IMR-90 (cell line): ENCODE data around the gene ENOX1.
A peak's percentile ranks its signal among the peaks of the same experiment; 100 is the strongest.

Experiments
- BHLHE40 ChIP-seq: fragments of 150-350 bp; IDR thresholded peaks from 2 replicates; pipeline ENCODE4 v1.6.1; 2016; ENCODE audit warnings: mild to moderate bottlenecking, low read depth, low read length
- CEBPB ChIP-seq: IDR thresholded peaks from 2 replicates; pipeline ENCODE4 v1.6.1; 2012; ENCODE audit warnings: low read depth, low read length, improper control_type of control experiment
- CHD1 ChIP-seq: IDR thresholded peaks from 2 replicates; pipeline ENCODE4 v1.6.1; 2012; ENCODE audit warnings: low read depth, low read length, improper control_type of control experiment
- CTCF ChIP-seq: conservative IDR thresholded peaks from 2 replicates; pipeline ENCODE4 v1.5.1; 2012; ENCODE audit warnings: mild to moderate bottlenecking, low read depth, low read length, improper control_type of control experiment
- FOS ChIP-seq: fragments of 150-350 bp; IDR thresholded peaks from 2 replicates; pipeline ENCODE4 v1.6.1; 2016; ENCODE audit warnings: low read depth, low read length
- MAFK ChIP-seq: IDR thresholded peaks from 2 replicates; pipeline ENCODE4 v1.6.1; 2012; ENCODE audit warnings: low read depth, low read length, improper control_type of control experiment
- MXI1 ChIP-seq: IDR thresholded peaks from 2 replicates; pipeline ENCODE4 v1.6.1; 2012; ENCODE audit warnings: low read depth, mild to moderate bottlenecking, low read length, moderate library complexity, borderline replicate concordance
- NFE2L2 ChIP-seq: fragments of 150-350 bp; IDR thresholded peaks from 2 replicates; pipeline ENCODE4 v1.6.1; 2016; ENCODE audit warnings: low read depth, mild to moderate bottlenecking, low read length
- POLR2A ChIP-seq: IDR thresholded peaks from 2 replicates; pipeline ENCODE4 v1.6.1; 2012; ENCODE audit warnings: mild to moderate bottlenecking, low read depth, low read length
- RAD21 ChIP-seq: IDR thresholded peaks from 2 replicates; pipeline ENCODE4 v1.6.1; 2012; ENCODE audit warnings: low read length, improper control_type of control experiment
- RFX5 ChIP-seq: IDR thresholded peaks from 2 replicates; pipeline ENCODE4 v1.8.0; 2012; ENCODE audit warnings: low read depth, mild to moderate bottlenecking, low read length, moderate library complexity
- SMC3 ChIP-seq: fragments of 150-350 bp; IDR thresholded peaks from 2 replicates; pipeline ENCODE4 v1.6.1; 2016; ENCODE audit warnings: low read depth, mild to moderate bottlenecking, antibody characterized with exemption, low read length, moderate library complexity
- TF ChIP-seq, protein P1 (sequence below): fragments of 150-350 bp; IDR thresholded peaks from 2 replicates; pipeline ENCODE4 v1.6.1; 2017; ENCODE audit warnings: mild to moderate bottlenecking, antibody characterized with exemption, low read length, low read depth

DNA sequence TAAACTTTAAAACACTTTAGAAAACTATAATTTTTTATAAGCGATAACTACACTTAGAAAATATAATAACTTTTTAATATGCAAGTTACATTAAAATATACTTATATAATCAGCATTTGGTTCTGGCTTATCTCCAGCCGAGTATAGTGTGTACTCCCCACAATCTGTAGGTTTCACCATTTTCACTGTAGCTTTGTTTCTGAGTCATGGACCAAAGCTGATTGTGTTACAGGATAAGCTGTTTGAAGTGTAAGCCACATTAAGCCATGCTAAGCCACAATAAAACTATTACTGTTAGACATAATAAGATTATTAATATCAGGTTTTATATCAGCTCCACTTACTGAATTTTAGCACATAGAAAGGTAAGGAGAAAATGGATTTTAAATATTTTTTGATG lies 48.9 kb upstream of the ENOX1 start:
- TF ChIP-seq POLR2A = no peak
- TF ChIP-seq CTCF = no peak
- TF ChIP-seq RFX5 = no peak
- no peak for TF ChIP-seq RAD21
- TF ChIP-seq FOS = no peak
- TF ChIP-seq MXI1 = no peak
- TF ChIP-seq MAFK = no peak
- TF ChIP-seq CHD1 = no peak
- TF ChIP-seq CEBPB = peak; percentile 30; the same call in 1 of the 2 replicates
- TF ChIP-seq SMC3 = no peak
- no peak for TF ChIP-seq BHLHE40
- TF ChIP-seq, protein P1, sequence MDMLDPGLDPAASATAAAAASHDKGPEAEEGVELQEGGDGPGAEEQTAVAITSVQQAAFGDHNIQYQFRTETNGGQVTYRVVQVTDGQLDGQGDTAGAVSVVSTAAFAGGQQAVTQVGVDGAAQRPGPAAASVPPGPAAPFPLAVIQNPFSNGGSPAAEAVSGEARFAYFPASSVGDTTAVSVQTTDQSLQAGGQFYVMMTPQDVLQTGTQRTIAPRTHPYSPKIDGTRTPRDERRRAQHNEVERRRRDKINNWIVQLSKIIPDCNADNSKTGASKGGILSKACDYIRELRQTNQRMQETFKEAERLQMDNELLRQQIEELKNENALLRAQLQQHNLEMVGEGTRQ = no peak
- TF ChIP-seq NFE2L2 = no peak
